ENCODE measurements around the gene AFG3L2. TPM values are rescaled to one million over a fixed set of nuclear protein-coding genes. Genes with fewer than 3 reads are reported as not detected.

The AFG3L2 gene
- total RNA-seq, 2 donors from 2014 or later, result 39.7 to 51.5 TPM

GRCh38 chr18:12315911-12316310 lies 61.1 kb downstream of the AFG3L2 start:
- H3K4me1 ChIP-seq (replicated peaks), result no peaks in the 10 kb centered on the region
- H3K27me3 ChIP-seq (replicated peaks; ENCODE audit: insufficient read depth), result no peaks in the 10 kb centered on the region
- H3K9me3 ChIP-seq, result no peaks in the 10 kb centered on the region
- TF ChIP-seq POLR2AphosphoS5 (IDR thresholded peaks at IDR 0.05) (no peak), POLR2A (IDR thresholded peaks at IDR 0.05) (no peak), CTCF (IDR thresholded peaks at IDR 0.05) (no peak)
- WGBS, result 34% methylated on average over 5 of the region's 5 CpGs
- intact Hi-C loops (cut with DNase I), result no loop called here
- DNase-seq (ENCODE audit: low spot score), result no peak
- no peak overlapping the region for H3K27ac ChIP-seq
- H3K4me3 ChIP-seq, result no peak overlapping the region
- no peaks in the 10 kb centered on the region for H3K36me3 ChIP-seq

- no peak for DNase-seq (ENCODE audit: low spot score)
Observed at GRCh38 chr18:12315490-12315889, 61.5 kb downstream of the AFG3L2 start.

GRCh38 chr18:12314591-12315305 lies 62.3 kb downstream of the AFG3L2 start:
- H3K9me3 ChIP-seq, result no peaks in the 10 kb centered on the region
- no peaks in the 10 kb centered on the region for H3K27me3 ChIP-seq (replicated peaks; ENCODE audit: insufficient read depth)
- WGBS, result 86% methylated on average over 1 of the region's 1 CpG
- intact Hi-C loops (cut with DNase I), result no loop called here
- H3K36me3 ChIP-seq, result no peaks in the 10 kb centered on the region
- H3K27ac ChIP-seq, result no peak overlapping the region
- TF ChIP-seq POLR2AphosphoS5 (IDR thresholded peaks at IDR 0.05), result no peak
- TF ChIP-seq POLR2A (IDR thresholded peaks at IDR 0.05), result no peak
- TF ChIP-seq CTCF (IDR thresholded peaks at IDR 0.05), result no peak
- DNase-seq (ENCODE audit: low spot score), result no peak
- no peak overlapping the region for H3K4me3 ChIP-seq
- H3K4me1 ChIP-seq (replicated peaks), result no peaks in the 10 kb centered on the region

More at GRCh38 chr18:12315490-12315889, 61.5 kb downstream of the AFG3L2 start:
- no peak overlapping the region for H3K27ac ChIP-seq
- TF ChIP-seq CTCF (IDR thresholded peaks at IDR 0.05) (no peak), POLR2A (IDR thresholded peaks at IDR 0.05) (no peak), POLR2AphosphoS5 (IDR thresholded peaks at IDR 0.05) (no peak)
- intact Hi-C loops (cut with DNase I), result no loop called here
- H3K27me3 ChIP-seq (replicated peaks; ENCODE audit: insufficient read depth), result no peaks in the 10 kb centered on the region
- H3K4me3 ChIP-seq, result no peak overlapping the region
- no peaks in the 10 kb centered on the region for H3K4me1 ChIP-seq (replicated peaks)
- 69% methylated on average over 10 of the region's 10 CpGs for WGBS
- H3K9me3 ChIP-seq, result no peaks in the 10 kb centered on the region
- no peaks in the 10 kb centered on the region for H3K36me3 ChIP-seq

- no peak overlapping the region for H3K27ac ChIP-seq
- intact Hi-C loops (cut with DNase I), result no loop called here
Observed at GRCh38 chr18:12313530-12314245, 63.3 kb downstream of the AFG3L2 start.

More at GRCh38 chr18:12313530-12314245, 63.3 kb downstream of the AFG3L2 start:
- no peak for DNase-seq (ENCODE audit: low spot score)
- Histone ChIP-seq H3K27me3 (replicated peaks; ENCODE audit: insufficient read depth) (no peaks in the 10 kb centered on the region), H3K4me3 (no peak overlapping the region), H3K4me1 (replicated peaks) (no peaks in the 10 kb centered on the region), H3K36me3 (no peaks in the 10 kb centered on the region), H3K9me3 (no peaks in the 10 kb centered on the region)
- TF ChIP-seq POLR2AphosphoS5 (IDR thresholded peaks at IDR 0.05) (no peak), CTCF (IDR thresholded peaks at IDR 0.05) (no peak), POLR2A (IDR thresholded peaks at IDR 0.05) (no peak)
- WGBS, result 84% methylated on average over 5 of the region's 5 CpGs

Data from prostate gland (tissue), 2 donors.